ENCODE data around the gene SORBS1.

GRCh38 chr10:95266674-95267095 is 294.5 kb downstream of the SORBS1 start:
- TF ChIP-seq, protein P1, sequence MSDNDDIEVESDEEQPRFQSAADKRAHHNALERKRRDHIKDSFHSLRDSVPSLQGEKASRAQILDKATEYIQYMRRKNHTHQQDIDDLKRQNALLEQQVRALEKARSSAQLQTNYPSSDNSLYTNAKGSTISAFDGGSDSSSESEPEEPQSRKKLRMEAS (IDR thresholded peaks at IDR 0.05) = no peak
- no peak for TF ChIP-seq TCF12 (IDR thresholded peaks at IDR 0.05; ENCODE audit: low read depth)
- TF ChIP-seq EP300 (IDR thresholded peaks at IDR 0.05; ENCODE audit: borderline replicate concordance) = no peak
- TF ChIP-seq RAD21 (IDR thresholded peaks at IDR 0.05; ENCODE audit: low read depth) = no peak
- TF ChIP-seq, protein P2, sequence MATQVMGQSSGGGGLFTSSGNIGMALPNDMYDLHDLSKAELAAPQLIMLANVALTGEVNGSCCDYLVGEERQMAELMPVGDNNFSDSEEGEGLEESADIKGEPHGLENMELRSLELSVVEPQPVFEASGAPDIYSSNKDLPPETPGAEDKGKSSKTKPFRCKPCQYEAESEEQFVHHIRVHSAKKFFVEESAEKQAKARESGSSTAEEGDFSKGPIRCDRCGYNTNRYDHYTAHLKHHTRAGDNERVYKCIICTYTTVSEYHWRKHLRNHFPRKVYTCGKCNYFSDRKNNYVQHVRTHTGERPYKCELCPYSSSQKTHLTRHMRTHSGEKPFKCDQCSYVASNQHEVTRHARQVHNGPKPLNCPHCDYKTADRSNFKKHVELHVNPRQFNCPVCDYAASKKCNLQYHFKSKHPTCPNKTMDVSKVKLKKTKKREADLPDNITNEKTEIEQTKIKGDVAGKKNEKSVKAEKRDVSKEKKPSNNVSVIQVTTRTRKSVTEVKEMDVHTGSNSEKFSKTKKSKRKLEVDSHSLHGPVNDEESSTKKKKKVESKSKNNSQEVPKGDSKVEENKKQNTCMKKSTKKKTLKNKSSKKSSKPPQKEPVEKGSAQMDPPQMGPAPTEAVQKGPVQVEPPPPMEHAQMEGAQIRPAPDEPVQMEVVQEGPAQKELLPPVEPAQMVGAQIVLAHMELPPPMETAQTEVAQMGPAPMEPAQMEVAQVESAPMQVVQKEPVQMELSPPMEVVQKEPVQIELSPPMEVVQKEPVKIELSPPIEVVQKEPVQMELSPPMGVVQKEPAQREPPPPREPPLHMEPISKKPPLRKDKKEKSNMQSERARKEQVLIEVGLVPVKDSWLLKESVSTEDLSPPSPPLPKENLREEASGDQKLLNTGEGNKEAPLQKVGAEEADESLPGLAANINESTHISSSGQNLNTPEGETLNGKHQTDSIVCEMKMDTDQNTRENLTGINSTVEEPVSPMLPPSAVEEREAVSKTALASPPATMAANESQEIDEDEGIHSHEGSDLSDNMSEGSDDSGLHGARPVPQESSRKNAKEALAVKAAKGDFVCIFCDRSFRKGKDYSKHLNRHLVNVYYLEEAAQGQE (IDR thresholded peaks at IDR 0.05; ENCODE audit: low read depth) = no peak

Measured in Ishikawa (cell line).